ENCODE results near the gene CALB2.

CALB2 gene

GRCh38 chr16:71402674-71403073, 44.2 kb downstream of the CALB2 start:
- no peak overlapping the region for H3K4me3 ChIP-seq (ENCODE audit: low read length)
- DNase-seq (ENCODE audit: low read depth), result no peak
- TF ChIP-seq, protein P1, sequence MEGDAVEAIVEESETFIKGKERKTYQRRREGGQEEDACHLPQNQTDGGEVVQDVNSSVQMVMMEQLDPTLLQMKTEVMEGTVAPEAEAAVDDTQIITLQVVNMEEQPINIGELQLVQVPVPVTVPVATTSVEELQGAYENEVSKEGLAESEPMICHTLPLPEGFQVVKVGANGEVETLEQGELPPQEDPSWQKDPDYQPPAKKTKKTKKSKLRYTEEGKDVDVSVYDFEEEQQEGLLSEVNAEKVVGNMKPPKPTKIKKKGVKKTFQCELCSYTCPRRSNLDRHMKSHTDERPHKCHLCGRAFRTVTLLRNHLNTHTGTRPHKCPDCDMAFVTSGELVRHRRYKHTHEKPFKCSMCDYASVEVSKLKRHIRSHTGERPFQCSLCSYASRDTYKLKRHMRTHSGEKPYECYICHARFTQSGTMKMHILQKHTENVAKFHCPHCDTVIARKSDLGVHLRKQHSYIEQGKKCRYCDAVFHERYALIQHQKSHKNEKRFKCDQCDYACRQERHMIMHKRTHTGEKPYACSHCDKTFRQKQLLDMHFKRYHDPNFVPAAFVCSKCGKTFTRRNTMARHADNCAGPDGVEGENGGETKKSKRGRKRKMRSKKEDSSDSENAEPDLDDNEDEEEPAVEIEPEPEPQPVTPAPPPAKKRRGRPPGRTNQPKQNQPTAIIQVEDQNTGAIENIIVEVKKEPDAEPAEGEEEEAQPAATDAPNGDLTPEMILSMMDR (IDR thresholded peaks at IDR 0.05; ENCODE audit: insufficient read depth, low read depth, low read length, missing control alignments), result no peak

GRCh38 chr16:71404364-71404763, 45.8 kb downstream of the CALB2 start:
- H3K4me3 ChIP-seq (ENCODE audit: low read length), result no peak overlapping the region
- TF ChIP-seq, protein P1 (IDR thresholded peaks at IDR 0.05; ENCODE audit: insufficient read depth, low read depth, low read length, missing control alignments), result no peak
- no peak for DNase-seq (ENCODE audit: low read depth)

GRCh38 chr16:71406316-71406715, 47.8 kb downstream of the CALB2 start:
- no peak overlapping the region for H3K4me3 ChIP-seq (ENCODE audit: low read length)
- no peak for DNase-seq (ENCODE audit: low read depth)
- TF ChIP-seq, protein P1 (IDR thresholded peaks at IDR 0.05; ENCODE audit: insufficient read depth, low read depth, low read length, missing control alignments), result no peak

DNA sequence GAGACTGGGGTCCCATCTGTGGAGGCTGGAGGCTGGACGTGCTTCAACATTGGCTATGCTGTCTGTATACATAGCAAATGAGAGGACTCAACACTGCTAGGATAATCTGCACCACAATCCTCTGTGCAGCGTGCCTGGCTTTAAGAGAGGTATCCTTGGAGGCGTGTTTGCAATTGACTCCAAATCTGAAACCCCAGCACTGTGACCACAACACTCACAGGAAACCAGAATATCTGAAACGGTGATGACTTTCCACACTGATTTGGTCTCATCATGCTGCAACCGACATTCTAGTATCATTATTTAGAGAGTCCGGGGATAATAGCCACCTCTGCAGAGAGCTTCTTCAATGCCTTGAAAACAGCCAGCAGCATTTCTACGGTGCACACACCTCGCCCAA, 48.2 kb downstream of the CALB2 start:
- TF ChIP-seq, protein P1 (IDR thresholded peaks at IDR 0.05; ENCODE audit: insufficient read depth, low read depth, low read length, missing control alignments), result no peak

DNA sequence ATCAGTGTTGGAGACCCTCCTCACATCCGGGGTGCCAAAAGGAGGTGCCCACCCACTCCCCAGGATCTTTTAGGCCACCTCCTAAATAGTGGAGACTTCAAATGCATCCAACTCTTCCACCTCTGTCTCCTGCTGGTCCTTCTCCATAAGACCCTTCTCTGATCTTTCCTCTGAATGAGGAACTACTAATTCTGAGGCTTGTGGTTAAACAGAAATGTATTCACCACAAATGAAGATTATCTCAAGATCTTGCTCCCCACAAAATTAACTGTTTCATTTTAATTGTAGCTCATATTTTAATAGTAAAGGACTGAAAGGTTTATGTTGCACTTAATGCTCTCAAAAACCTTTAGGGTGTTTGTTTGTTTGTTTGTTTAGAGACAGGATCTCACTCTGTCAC, 49.2 kb downstream of the CALB2 start:
- TF ChIP-seq, protein P1 (IDR thresholded peaks at IDR 0.05; ENCODE audit: insufficient read depth, low read depth, low read length, missing control alignments), result no peak
- H3K4me3 ChIP-seq (ENCODE audit: low read length), result no peak overlapping the region
- no peak for DNase-seq (ENCODE audit: low read depth)

More for the DNA sequence above, 48.2 kb downstream of the CALB2 start:
- H3K4me3 ChIP-seq (ENCODE audit: low read length), result no peak overlapping the region
- no peak for DNase-seq (ENCODE audit: low read depth)

GRCh38 chr16:71408536-71408935, 50.0 kb downstream of the CALB2 start:
- TF ChIP-seq, protein P1 (IDR thresholded peaks at IDR 0.05; ENCODE audit: insufficient read depth, low read depth, low read length, missing control alignments), result no peak
- no peak overlapping the region for H3K4me3 ChIP-seq (ENCODE audit: low read length)
- no peak for DNase-seq (ENCODE audit: low read depth)

DNA sequence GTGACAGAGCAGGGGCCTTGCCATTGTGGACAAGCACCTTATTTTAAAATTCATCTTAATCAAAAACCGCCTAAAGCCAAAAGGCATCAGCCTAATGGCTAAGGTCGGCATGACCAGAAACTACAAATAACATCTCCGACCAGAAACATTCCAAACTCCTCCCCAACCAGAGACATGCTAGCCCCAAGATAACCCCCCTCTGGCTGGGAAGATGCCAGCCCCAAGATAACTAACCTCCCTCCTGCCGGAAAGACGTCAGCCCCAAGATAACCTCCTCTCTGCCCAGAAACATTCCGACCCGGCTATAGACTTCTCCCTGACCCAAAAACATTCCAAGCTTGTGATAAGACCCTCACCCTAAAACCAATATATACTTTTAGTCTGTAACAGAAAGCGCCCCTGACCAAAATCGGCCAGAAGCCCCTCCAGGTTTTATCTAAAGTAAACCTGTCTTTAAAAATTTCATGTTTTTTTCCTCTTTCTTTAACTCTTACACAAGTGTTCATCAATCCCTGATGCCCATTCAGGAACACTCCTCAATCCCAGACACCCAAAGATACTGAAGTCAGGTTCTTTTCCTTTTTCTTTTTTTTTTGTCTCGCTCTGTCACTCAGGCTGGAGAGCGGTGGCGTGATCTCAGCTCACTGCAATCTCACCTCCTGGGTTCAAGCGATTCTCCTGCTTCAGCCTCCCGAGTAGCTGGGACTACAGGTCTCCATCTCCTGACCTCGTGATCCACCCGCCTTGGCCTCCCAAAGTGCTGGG, 50.7 kb downstream of the CALB2 start:
- no peak for DNase-seq (ENCODE audit: low read depth)
- TF ChIP-seq, protein P1 (IDR thresholded peaks at IDR 0.05; ENCODE audit: insufficient read depth, low read depth, low read length, missing control alignments), result no peak
- no peak overlapping the region for H3K4me3 ChIP-seq (ENCODE audit: low read length)

Measured in epithelial cell of esophagus (primary cell).